ENCODE results near the gene MPP3.

MPP3 gene, protein sequence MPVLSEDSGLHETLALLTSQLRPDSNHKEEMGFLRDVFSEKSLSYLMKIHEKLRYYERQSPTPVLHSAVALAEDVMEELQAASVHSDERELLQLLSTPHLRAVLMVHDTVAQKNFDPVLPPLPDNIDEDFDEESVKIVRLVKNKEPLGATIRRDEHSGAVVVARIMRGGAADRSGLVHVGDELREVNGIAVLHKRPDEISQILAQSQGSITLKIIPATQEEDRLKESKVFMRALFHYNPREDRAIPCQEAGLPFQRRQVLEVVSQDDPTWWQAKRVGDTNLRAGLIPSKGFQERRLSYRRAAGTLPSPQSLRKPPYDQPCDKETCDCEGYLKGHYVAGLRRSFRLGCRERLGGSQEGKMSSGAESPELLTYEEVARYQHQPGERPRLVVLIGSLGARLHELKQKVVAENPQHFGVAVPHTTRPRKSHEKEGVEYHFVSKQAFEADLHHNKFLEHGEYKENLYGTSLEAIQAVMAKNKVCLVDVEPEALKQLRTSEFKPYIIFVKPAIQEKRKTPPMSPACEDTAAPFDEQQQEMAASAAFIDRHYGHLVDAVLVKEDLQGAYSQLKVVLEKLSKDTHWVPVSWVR

DNA sequence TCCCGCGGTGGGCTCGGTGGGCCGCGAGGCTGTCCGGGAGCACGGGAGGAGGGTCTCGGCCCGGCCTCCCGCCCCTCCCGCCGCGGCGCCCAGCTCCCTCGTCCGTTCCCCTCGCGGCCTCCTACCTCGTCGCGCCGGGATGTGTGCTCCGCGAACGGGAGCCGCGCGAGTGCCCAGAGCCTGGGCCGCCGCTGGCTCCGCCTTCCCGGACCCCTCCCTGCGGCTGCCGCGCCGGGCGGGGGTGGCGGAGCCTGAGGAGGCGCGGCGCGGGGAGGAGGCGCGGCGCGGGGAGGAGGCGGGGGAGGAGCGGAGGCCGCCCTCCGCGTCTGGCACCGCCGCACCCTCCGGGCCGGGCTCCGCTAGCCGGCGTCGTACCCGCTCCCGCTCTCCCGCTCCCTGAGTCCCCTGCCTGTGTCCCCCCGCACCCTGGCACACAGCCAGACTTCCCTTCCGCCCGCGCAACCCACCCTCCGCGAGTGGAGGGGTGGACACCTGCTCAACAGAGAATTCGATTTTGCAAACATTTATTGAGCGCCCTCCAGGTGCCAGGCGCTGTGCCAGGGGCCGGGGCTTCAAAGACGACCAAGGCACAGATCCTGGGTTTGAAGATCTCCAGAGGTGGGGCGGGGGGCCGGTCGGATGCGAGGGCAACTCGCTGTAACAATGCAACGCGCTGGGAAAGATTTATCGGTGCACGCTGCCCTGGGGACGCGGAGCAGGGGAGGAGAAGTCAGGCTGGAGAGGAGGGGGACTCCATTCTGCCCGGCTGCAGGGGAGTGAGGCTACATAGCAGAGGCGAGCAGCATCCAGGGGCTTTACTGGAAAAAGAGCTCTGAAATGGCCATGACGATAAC lies at the start of gene MPP3:
Gene MPP3 (minus strand): TSS at position 171 of the 854 bp plus-strand sequence. CDS start 1,240 bp downstream, outside the sequence.
- Histone ChIP-seq H3K27ac (peak within 1 kb of the TSS; percentile 31), H3K36me3 (replicated peaks) (peaks cover 29% of the 10 kb centered on the region), H3K4me3 (ENCODE audit: low read depth, low read length) (peak within 1 kb of the TSS; percentile 63), H3K27me3 (replicated peaks) (no peaks in the 10 kb centered on the region)
- TF ChIP-seq, protein P1, sequence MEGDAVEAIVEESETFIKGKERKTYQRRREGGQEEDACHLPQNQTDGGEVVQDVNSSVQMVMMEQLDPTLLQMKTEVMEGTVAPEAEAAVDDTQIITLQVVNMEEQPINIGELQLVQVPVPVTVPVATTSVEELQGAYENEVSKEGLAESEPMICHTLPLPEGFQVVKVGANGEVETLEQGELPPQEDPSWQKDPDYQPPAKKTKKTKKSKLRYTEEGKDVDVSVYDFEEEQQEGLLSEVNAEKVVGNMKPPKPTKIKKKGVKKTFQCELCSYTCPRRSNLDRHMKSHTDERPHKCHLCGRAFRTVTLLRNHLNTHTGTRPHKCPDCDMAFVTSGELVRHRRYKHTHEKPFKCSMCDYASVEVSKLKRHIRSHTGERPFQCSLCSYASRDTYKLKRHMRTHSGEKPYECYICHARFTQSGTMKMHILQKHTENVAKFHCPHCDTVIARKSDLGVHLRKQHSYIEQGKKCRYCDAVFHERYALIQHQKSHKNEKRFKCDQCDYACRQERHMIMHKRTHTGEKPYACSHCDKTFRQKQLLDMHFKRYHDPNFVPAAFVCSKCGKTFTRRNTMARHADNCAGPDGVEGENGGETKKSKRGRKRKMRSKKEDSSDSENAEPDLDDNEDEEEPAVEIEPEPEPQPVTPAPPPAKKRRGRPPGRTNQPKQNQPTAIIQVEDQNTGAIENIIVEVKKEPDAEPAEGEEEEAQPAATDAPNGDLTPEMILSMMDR (IDR thresholded peaks at IDR 0.05; ENCODE audit: low read depth, low read length, missing control alignments) = no peak
- DNase-seq = peak; percentile 28
- in situ Hi-C loops (cut with HindIII; ENCODE audit: low pct_ligation_motif_present, low sequenced_read_pairs) = no loop called here

DNA sequence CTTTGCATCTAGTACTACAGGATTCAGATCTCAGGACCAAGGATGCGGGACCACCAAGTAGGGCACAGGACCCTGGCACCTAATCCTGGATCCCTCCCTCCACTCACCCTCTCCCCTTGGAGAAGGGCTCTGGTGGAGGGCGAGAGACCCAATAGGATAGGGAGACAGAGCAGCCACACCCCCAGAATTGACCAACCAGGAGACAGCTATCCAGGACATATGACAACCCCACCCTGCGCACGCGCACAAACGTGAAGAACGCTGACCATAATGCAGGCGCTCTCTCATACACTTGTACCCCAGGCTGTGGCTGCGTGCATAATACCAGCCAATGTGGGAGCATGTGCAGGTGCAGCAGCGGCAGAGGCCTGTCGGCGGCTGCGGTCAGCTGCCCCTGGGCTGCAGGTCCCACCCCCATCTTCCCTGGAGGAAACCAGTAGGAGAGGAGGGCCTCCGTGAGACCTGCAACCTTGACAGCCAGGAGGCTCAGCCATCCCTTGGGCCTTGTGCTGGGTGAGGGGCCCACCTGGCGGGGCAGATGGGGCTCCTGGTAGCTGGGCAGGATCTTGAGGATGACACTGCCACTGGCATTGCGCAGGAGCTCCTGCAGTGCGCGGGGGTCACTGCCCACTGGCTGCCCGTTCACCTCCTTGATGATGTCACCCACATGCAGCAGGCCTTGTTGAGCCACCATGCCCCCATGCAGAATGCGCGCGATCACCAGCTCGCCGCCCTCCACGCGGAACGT lies 49.0 kb upstream of the MPP3 start:
- no peaks in the 10 kb centered on the region for H3K27me3 ChIP-seq (replicated peaks)
- no peak overlapping the region for H3K4me3 ChIP-seq (ENCODE audit: low read depth, low read length)
- no peak overlapping the region for H3K27ac ChIP-seq
- no peaks in the 10 kb centered on the region for H3K36me3 ChIP-seq (replicated peaks)
- TF ChIP-seq, protein P1 (IDR thresholded peaks at IDR 0.05; ENCODE audit: low read depth, low read length, missing control alignments) = no peak
- no peak for DNase-seq
- in situ Hi-C loops (cut with HindIII; ENCODE audit: low pct_ligation_motif_present, low sequenced_read_pairs) = no loop called here

- Histone ChIP-seq H3K4me3 (ENCODE audit: low read depth, low read length) (no peak overlapping the region), H3K27me3 (replicated peaks) (no peaks in the 10 kb centered on the region), H3K36me3 (replicated peaks) (no peaks in the 10 kb centered on the region), H3K27ac (no peak overlapping the region)
- no peak for DNase-seq
- in situ Hi-C loops (cut with HindIII; ENCODE audit: low pct_ligation_motif_present, low sequenced_read_pairs) = no loop called here
- TF ChIP-seq, protein P1 (IDR thresholded peaks at IDR 0.05; ENCODE audit: low read depth, low read length, missing control alignments) = no peak
Measured at GRCh38 chr17:43881181-43881580, 48.2 kb upstream of the MPP3 start.

GRCh38 chr17:43880420-43880991 lies 47.6 kb upstream of the MPP3 start:
- DNase-seq = no peak
- in situ Hi-C loops (cut with HindIII; ENCODE audit: low pct_ligation_motif_present, low sequenced_read_pairs) = no loop called here

More at GRCh38 chr17:43880420-43880991, 47.6 kb upstream of the MPP3 start:
- Histone ChIP-seq H3K27me3 (replicated peaks) (no peaks in the 10 kb centered on the region), H3K36me3 (replicated peaks) (no peaks in the 10 kb centered on the region), H3K27ac (no peak overlapping the region), H3K4me3 (ENCODE audit: low read depth, low read length) (no peak overlapping the region)
- TF ChIP-seq, protein P1 (IDR thresholded peaks at IDR 0.05; ENCODE audit: low read depth, low read length, missing control alignments) = peak; percentile 83
